KMS-11 (cell line): ENCODE results near the gene CEP152.

ENCODE experiments used
- H2AFZ ChIP-seq: fragments of 200-600 bp; sonication (generic); 2 replicates; pipeline ENCODE4 v1.6.1; 2016; ENCODE audit warnings: antibody characterized with exemption, mixed run types, low read depth
- H3K27ac ChIP-seq: fragments of 200-600 bp; sonication (generic); 2 replicates; pipeline ENCODE4 v1.6.1; 2016; ENCODE audit warnings: mild to moderate bottlenecking, mixed run types
- H3K27me3 ChIP-seq: fragments of 200-600 bp; sonication (generic); 2 replicates; pipeline ENCODE4 v1.6.1; 2017; ENCODE audit warnings: mild to moderate bottlenecking, low read depth, mixed run types, moderate library complexity; ENCODE audit not compliant: insufficient read depth
- H3K36me3 ChIP-seq: fragments of 200-600 bp; sonication (generic); 2 replicates; pipeline ENCODE4 v1.6.1; 2017; ENCODE audit warnings: mild to moderate bottlenecking, mixed run types; ENCODE audit not compliant: insufficient read depth
- H3K4me1 ChIP-seq: fragments of 200-600 bp; sonication (generic); 2 replicates; pipeline ENCODE4 v1.6.1; 2016; ENCODE audit warnings: mild to moderate bottlenecking, low read depth, mixed run types; ENCODE audit not compliant: poor library complexity, severe bottlenecking
- H3K4me2 ChIP-seq: fragments of 200-600 bp; sonication (generic); 2 replicates; pipeline ENCODE4 v1.7.0; 2016; ENCODE audit warnings: mild to moderate bottlenecking, mixed run types
- H3K4me3 ChIP-seq: fragments of 200-600 bp; sonication (generic); IDR thresholded peaks from 2 replicates; pipeline ENCODE4 v1.6.1; 2017; ENCODE audit warnings: low read depth, low read length, mixed read lengths; ENCODE audit not compliant: insufficient read depth
- H3K79me2 ChIP-seq: fragments of 200-600 bp; sonication (generic); 2 replicates; pipeline ENCODE4 v1.6.1; 2016; ENCODE audit warnings: low read depth, mixed run types; ENCODE audit not compliant: insufficient read depth
- H3K9ac ChIP-seq: fragments of 200-600 bp; sonication (generic); 2 replicates; pipeline ENCODE4 v1.6.1; 2016; ENCODE audit warnings: mild to moderate bottlenecking, mixed run types
- H4K20me1 ChIP-seq: fragments of 200-600 bp; sonication (generic); 2 replicates; pipeline ENCODE4 v1.6.1; 2016; ENCODE audit warnings: mild to moderate bottlenecking, mixed run types; ENCODE audit not compliant: insufficient read depth
- TF ChIP-seq, protein P1 (sequence below): fragments of 200-600 bp; sonication (generic); conservative IDR thresholded peaks from 2 replicates; pipeline ENCODE4 v1.6.1; 2017; ENCODE audit warnings: low read depth, mild to moderate bottlenecking, antibody characterized with exemption, low read length, moderate library complexity, mixed read lengths

CEP152 gene

DNA sequence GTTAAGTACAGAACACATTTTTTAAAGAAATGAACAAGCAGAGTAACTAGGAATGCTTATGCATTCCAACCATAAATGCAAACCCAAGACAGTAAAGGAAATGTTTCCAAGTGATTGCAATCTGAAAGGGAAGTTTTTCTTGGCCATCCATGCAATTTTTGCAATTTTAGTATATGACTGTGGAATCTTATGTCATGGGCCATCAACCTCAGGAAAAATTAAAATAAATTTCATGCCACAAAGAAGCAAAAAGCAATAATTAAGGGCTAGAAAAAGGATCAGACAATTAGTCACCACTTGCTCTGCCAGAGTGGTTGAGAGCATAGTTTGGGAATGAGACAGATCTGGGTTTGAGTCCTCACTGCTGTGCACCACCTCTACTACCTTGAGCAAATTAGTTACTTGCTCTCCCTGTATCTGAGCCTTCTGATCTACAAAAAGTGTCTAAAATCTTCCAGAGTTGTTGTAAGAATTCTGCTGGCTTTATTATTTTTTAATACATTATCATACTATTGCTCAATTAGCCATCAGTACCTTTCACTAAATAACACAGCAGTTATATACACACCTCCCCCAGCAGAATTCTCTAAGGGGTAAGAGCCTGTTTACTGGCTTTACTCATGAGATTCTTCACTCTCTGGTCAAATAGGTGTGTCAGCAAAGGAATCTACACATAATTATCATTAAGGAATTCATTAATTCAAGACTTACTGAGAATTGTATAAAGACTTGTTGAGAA is 115.6 kb downstream of the CEP152 start:
- no peaks in the 10 kb centered on the region for H3K36me3 ChIP-seq
- no peaks in the 10 kb centered on the region for H3K79me2 ChIP-seq
- no peak overlapping the region for H3K9ac ChIP-seq
- H4K20me1 ChIP-seq, result no peaks in the 10 kb centered on the region
- H2AFZ ChIP-seq, result no peak overlapping the region
- no peaks in the 10 kb centered on the region for H3K27me3 ChIP-seq
- no peak overlapping the region for H3K4me2 ChIP-seq
- no peaks in the 10 kb centered on the region for H3K4me1 ChIP-seq
- no peak overlapping the region for H3K4me3 ChIP-seq
- TF ChIP-seq, protein P1, sequence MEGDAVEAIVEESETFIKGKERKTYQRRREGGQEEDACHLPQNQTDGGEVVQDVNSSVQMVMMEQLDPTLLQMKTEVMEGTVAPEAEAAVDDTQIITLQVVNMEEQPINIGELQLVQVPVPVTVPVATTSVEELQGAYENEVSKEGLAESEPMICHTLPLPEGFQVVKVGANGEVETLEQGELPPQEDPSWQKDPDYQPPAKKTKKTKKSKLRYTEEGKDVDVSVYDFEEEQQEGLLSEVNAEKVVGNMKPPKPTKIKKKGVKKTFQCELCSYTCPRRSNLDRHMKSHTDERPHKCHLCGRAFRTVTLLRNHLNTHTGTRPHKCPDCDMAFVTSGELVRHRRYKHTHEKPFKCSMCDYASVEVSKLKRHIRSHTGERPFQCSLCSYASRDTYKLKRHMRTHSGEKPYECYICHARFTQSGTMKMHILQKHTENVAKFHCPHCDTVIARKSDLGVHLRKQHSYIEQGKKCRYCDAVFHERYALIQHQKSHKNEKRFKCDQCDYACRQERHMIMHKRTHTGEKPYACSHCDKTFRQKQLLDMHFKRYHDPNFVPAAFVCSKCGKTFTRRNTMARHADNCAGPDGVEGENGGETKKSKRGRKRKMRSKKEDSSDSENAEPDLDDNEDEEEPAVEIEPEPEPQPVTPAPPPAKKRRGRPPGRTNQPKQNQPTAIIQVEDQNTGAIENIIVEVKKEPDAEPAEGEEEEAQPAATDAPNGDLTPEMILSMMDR, result no peak
- no peak overlapping the region for H3K27ac ChIP-seq

GRCh38 chr15:48693484-48693883 is 117.4 kb downstream of the CEP152 start:
- no peak overlapping the region for H3K4me3 ChIP-seq
- no peak overlapping the region for H3K4me2 ChIP-seq
- H3K79me2 ChIP-seq, result no peaks in the 10 kb centered on the region
- H3K4me1 ChIP-seq, result no peaks in the 10 kb centered on the region
- no peaks in the 10 kb centered on the region for H3K27me3 ChIP-seq
- H4K20me1 ChIP-seq, result no peaks in the 10 kb centered on the region
- TF ChIP-seq, protein P1, result no peak
- no peak overlapping the region for H3K9ac ChIP-seq
- H2AFZ ChIP-seq, result no peak overlapping the region
- H3K36me3 ChIP-seq, result no peaks in the 10 kb centered on the region
- no peak overlapping the region for H3K27ac ChIP-seq

GRCh38 chr15:48688493-48688892 is 122.4 kb downstream of the CEP152 start:
- Histone ChIP-seq H3K4me3 (no peak overlapping the region), H3K36me3 (no peaks in the 10 kb centered on the region), H3K4me2 (no peak overlapping the region), H3K9ac (no peak overlapping the region), H3K4me1 (no peaks in the 10 kb centered on the region), H4K20me1 (no peaks in the 10 kb centered on the region), H3K27me3 (no peaks in the 10 kb centered on the region), H3K27ac (no peak overlapping the region), H2AFZ (no peak overlapping the region), H3K79me2 (no peaks in the 10 kb centered on the region)
- TF ChIP-seq, protein P1, result no peak
